Transverse colon (tissue), 4 donors: ENCODE results near the gene RERE. TPM values are rescaled to one million over a fixed set of nuclear protein-coding genes. Genes with fewer than 3 reads are reported as not detected.

ENCODE experiments used
- DNase-seq: peaks from one replicate; pipeline ENCODE4 v3.0.0-alpha.2; 2019
- H3K27ac ChIP-seq, 4 donors: fragments of 200-600 bp; sonication (generic); 2 replicates each; pipeline ENCODE4 v1.5.1; 2016 to 2018; ENCODE audit warnings: inconsistent platforms in 4 of 4
- H3K27me3 ChIP-seq: fragments of 200-600 bp; sonication (generic); 2 replicates; pipeline ENCODE4 v1.5.1; 2017; ENCODE audit warnings: inconsistent platforms
- H3K36me3 ChIP-seq, 4 donors: fragments of 200-600 bp; sonication (generic); 2 replicates each; pipeline ENCODE4 v1.5.1; 2017 to 2019; ENCODE audit warnings: inconsistent platforms in 4 of 4
- H3K4me1 ChIP-seq, 4 donors: fragments of 200-600 bp; sonication (generic); 2 replicates each; pipeline ENCODE4 v1.5.1; 2017 to 2020; ENCODE audit warnings: inconsistent platforms in 4 of 4
- H3K4me3 ChIP-seq, 4 donors: fragments of 200-600 bp; sonication (generic); 1 replicate in 1 of 4; 2 replicates in 3 of 4; pipeline versions ENCODE4 v1.5.1 to v1.6.1; 2017 to 2019; ENCODE audit warnings: inconsistent platforms in 4 of 4
- H3K9me3 ChIP-seq, 2 donors: fragments of 200-600 bp; sonication (generic); 2 replicates each; pipeline ENCODE4 v1.5.1; 2017 to 2019; ENCODE audit warnings: inconsistent platforms in 2 of 2
- EP300 ChIP-seq: sonication (generic); formaldehyde crosslinking; IDR thresholded peaks from one replicate; pipeline ENCODE4 v1.6.1; 2017; ENCODE audit warnings: antibody characterized with exemption, low read depth
- POLR2A ChIP-seq: fragments of 450-650 bp; IDR thresholded peaks from one replicate; pipeline ENCODE4 v1.6.1; 2016; ENCODE audit warnings: antibody characterized with exemption, mild to moderate bottlenecking, moderate library complexity
- POLR2AphosphoS5 ChIP-seq, 3 donors: sonication (generic); formaldehyde crosslinking; IDR thresholded peaks; one replicate each; pipeline ENCODE4 v1.6.1; 2016; ENCODE audit warnings: antibody characterized with exemption in 3 of 3
- WGBS, 2 donors: methylation state at CpG; one replicate each; pipeline ENCODE4 v1.1.5; 2018; ENCODE audit warnings: low coverage in 1 of 2; 5-methylcytosine and 5-hydroxymethylcytosine counted together
- in situ Hi-C, 4 donors: fragments of 200-750 bp; cut with MboI; loops; one replicate each; pipeline versions ENCODE4 v1.15.0 to v1.15.1; 2017; ENCODE audit warnings: low sequenced_read_pairs in 3 of 4, low pct_ligation_motif_present in 1 of 4, low pct_unique_long_range_greater_than_20kb in 1 of 4
- intact Hi-C: fragments of 100-400 bp; cut with DNase I; formaldehyde crosslinking; loops from one replicate; pipeline ENCODE4 v1.15.1; 2023; ENCODE audit warnings: low total_unique reads
- total RNA-seq, 4 donors: library from RNA; depleted of rRNA; stranded (reverse); fragments of >200 nt; gene quantifications; one replicate each; pipeline ENCODE4 v1.1.0, GENCODE V29; 2016
- TF ChIP-seq, protein P1 (sequence below), 5 experiments: fragments of 200-600 bp in 3 of 5; fragments of 450-650 bp in 2 of 5; sonication (generic) in 3 of 5; IDR thresholded peaks; 1 replicate in 2 of 5; 2 replicates in 3 of 5; pipeline ENCODE4 v1.5.1; 2016 to 2017; ENCODE audit warnings: antibody characterized with exemption in 5 of 5, inconsistent platforms in 3 of 5, mild to moderate bottlenecking in 2 of 5, moderate library complexity in 1 of 5

The RERE gene
- total RNA-seq, 4 donors from 2014 or later = 80.3 to 657 (median 105) TPM

DNA sequence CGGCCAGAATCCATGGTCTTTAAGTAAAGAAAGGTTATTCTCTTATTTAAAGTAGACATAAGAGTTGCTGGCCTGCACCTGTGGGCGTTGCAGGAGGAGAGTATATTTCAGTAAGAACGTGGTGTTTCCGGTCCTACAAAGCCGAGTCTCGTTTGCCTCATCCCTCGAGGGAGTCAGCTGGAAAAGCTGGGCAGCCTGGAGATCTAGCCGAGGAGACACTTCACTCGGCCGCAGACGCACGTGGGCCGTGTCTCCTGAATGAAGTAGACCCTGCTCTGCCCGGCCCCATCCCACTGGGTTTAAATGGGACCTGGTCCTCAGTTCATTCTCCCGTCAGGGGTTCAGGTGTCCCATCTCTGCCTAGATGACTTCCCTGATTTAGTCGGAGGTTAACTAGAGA lies 484.6 kb downstream of the RERE start:
- H3K27me3 ChIP-seq = no peaks in the 10 kb centered on the region
- WGBS, 2 donors = 94% methylated on average over 16 of the region's 16 CpGs; no CpG with 5 or more reads in 1 of the 2 donors
- in situ Hi-C loops = no loop called here

DNA sequence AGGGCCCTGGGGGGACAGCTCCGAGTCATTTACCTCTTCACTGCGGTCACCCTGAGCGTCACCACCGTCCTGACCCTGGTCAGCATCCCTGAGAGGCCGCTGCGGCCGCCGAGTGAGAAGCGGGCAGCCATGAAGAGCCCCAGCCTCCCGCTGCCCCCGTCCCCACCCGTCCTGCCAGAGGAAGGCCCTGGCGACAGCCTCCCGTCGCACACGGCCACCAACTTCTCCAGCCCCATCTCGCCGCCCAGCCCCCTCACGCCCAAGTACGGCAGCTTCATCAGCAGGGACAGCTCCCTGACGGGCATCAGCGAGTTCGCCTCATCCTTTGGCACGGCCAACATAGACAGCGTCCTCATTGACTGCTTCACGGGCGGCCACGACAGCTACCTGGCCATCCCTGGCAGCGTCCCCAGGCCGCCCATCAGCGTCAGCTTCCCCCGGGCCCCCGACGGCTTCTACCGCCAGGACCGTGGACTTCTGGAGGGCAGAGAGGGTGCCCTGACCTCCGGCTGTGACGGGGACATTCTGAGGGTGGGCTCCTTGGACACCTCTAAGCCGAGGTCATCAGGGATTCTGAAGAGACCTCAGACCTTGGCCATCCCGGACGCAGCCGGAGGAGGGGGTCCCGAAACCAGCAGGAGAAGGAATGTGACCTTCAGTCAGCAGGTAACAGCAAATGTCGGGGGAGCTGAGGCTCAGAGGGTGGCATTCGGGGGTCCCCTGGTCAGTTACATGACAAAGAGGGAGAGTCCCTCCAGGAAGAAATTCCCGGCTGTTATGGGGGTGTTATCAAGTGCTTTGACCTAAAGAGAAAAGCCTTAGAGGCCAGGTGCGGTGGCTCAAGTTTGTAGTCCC lies 486.9 kb downstream of the RERE start:
- TF ChIP-seq, protein P1, sequence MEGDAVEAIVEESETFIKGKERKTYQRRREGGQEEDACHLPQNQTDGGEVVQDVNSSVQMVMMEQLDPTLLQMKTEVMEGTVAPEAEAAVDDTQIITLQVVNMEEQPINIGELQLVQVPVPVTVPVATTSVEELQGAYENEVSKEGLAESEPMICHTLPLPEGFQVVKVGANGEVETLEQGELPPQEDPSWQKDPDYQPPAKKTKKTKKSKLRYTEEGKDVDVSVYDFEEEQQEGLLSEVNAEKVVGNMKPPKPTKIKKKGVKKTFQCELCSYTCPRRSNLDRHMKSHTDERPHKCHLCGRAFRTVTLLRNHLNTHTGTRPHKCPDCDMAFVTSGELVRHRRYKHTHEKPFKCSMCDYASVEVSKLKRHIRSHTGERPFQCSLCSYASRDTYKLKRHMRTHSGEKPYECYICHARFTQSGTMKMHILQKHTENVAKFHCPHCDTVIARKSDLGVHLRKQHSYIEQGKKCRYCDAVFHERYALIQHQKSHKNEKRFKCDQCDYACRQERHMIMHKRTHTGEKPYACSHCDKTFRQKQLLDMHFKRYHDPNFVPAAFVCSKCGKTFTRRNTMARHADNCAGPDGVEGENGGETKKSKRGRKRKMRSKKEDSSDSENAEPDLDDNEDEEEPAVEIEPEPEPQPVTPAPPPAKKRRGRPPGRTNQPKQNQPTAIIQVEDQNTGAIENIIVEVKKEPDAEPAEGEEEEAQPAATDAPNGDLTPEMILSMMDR (IDR thresholded peaks at IDR 0.05) = no peak
- no peaks in the 10 kb centered on the region for H3K9me3 ChIP-seq
- H3K4me1 ChIP-seq = no peaks in the 10 kb centered on the region
- in situ Hi-C loops (no loop called here), intact Hi-C loops (no loop called here)
- H3K4me3 ChIP-seq = no peak overlapping the region
- H3K36me3 ChIP-seq = no peaks in the 10 kb centered on the region
- H3K27ac ChIP-seq = no peak overlapping the region
- no peaks in the 10 kb centered on the region for H3K27me3 ChIP-seq
- 90 to 92% methylated on average over 2 to 42 of the region's 47 CpGs for WGBS, 2 donors
- no peak for DNase-seq

More for the DNA sequence above, 484.6 kb downstream of the RERE start:
- Histone ChIP-seq H3K27ac (no peak overlapping the region), H3K36me3 (no peaks in the 10 kb centered on the region), H3K4me1 (no peaks in the 10 kb centered on the region), H3K9me3 (no peaks in the 10 kb centered on the region), H3K4me3 (no peak overlapping the region)
- DNase-seq = no peak
- TF ChIP-seq POLR2A (no peak), EP300 (no peak), POLR2AphosphoS5 (IDR thresholded peaks at IDR 0.05) (no peak)
- TF ChIP-seq, protein P1 (IDR thresholded peaks at IDR 0.05) = no peak
- intact Hi-C loops = no loop called here

DNA sequence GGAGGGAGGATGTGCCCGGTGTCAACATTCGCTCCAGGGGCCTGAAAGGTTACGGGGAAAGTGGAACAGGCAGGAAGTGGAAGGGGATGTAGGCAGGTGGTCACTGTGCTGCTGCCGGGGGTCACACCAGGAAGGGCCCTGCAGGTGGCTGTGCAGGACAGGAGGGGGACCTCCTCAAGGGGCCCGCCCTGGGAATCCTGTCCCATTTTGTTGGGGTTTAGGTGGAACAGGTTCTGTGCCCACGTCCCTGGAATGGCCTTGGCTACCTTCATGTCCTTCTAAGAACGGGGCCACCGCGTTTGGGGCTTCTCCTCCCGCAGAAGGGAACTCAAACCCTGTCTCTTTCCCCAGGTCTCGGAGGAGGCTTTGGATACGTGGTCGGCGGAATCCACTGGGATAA lies 487.6 kb downstream of the RERE start:
- TF ChIP-seq, protein P1 (IDR thresholded peaks at IDR 0.05) = no peak
- no peak for TF ChIP-seq POLR2AphosphoS5 (IDR thresholded peaks at IDR 0.05)
- TF ChIP-seq EP300 = no peak
- no peak for TF ChIP-seq POLR2A
- H3K27me3 ChIP-seq = no peaks in the 10 kb centered on the region
- H3K4me1 ChIP-seq = no peaks in the 10 kb centered on the region
- H3K27ac ChIP-seq = no peak overlapping the region
- DNase-seq = no peak
- in situ Hi-C loops = no loop called here
- intact Hi-C loops = no loop called here
- 91% methylated on average over 14 of the region's 14 CpGs; no CpG with 5 or more reads in 1 of the 2 donors for WGBS, 2 donors
- no peak overlapping the region for H3K4me3 ChIP-seq
- no peaks in the 10 kb centered on the region for H3K36me3 ChIP-seq
- H3K9me3 ChIP-seq = no peaks in the 10 kb centered on the region

DNA sequence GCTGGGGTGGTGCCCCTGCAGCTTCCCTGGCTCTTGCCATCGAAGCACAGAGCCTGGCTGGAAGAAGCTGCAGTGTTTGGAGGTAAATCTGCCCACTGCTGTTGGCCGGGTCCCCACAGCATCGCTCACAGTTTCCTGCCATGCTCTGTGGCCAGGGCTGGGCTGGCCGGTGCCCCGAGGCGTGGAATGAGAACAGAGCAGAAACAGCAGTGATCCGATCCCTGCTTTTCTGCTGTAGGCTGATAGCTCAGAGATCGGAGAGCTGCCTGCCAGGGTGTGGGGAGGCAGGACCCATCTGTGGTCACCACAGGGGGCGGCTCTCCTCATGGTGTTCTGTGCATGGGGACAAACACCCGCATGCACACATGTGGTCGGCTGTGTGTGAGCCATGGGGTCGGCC lies 488.0 kb downstream of the RERE start:
- H3K4me1 ChIP-seq = no peaks in the 10 kb centered on the region
- WGBS, 2 donors = 74% methylated on average over 12 of the region's 12 CpGs; no CpG with 5 or more reads in 1 of the 2 donors

More for the DNA sequence above, 488.0 kb downstream of the RERE start:
- TF ChIP-seq, protein P1 (IDR thresholded peaks at IDR 0.05) = no peak
- TF ChIP-seq POLR2AphosphoS5 (IDR thresholded peaks at IDR 0.05) (no peak), POLR2A (no peak), EP300 (no peak)
- no peak overlapping the region for H3K27ac ChIP-seq
- intact Hi-C loops = no loop called here
- H3K36me3 ChIP-seq = no peaks in the 10 kb centered on the region
- H3K27me3 ChIP-seq = no peaks in the 10 kb centered on the region
- no peaks in the 10 kb centered on the region for H3K9me3 ChIP-seq
- in situ Hi-C loops = no loop called here
- DNase-seq = no peak
- no peak overlapping the region for H3K4me3 ChIP-seq
